ENCODE data around the gene SLC16A3. TPM values are rescaled to one million over a fixed set of nuclear protein-coding genes. Genes with fewer than 3 reads are reported as not detected.
A peak's percentile ranks its signal among the peaks of the same experiment; 100 is the strongest.

SLC16A3 gene
- total and polyA plus RNA-seq, 11 donors: 6.5 to 56.0 (median 12.9) TPM

DNA sequence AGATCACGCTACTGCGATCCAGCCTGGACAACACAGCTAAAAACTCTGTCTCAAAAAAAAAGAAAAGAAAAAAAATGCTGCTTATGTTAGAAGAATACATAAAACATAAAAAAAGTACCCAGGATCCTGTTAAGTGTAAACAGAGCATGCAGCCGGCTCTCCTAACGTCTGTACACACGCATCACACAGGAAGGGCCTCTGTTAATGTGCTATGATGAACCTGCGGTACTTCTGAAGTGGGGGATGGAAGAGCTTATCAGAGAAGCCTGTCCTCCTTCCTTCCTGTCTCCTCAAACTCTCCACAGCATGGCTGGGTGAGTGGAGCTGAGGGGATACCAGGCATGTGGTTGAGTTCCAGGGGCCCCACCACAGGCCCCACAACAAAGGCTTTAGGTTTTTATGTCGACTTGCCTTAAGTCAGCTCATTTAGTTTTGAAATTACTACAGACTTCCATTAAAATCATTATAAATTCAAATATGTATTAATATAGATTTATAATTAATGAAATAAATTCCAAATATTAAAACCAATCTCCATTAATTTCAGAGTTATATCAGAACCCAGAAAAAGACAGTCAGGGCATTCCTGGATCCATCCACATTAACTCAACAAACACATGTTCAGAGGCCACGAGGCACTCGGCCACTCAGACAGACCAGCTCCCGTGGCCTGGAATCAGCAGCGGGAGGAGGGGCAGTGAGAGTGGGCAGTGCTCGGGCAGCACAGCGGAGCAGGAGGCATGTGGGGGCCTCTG is 27.9 kb upstream of the SLC16A3 start:
- DNase-seq (no peak), ATAC-seq (no peak)
- H3K27ac ChIP-seq: peak overlapping the region in 1 of 12 donors; percentile 49
- H3K27me3 ChIP-seq: no peaks in the 10 kb centered on the region
- TF ChIP-seq POLR2A (IDR thresholded peaks at IDR 0.05): no peak
- TF ChIP-seq, protein P1, sequence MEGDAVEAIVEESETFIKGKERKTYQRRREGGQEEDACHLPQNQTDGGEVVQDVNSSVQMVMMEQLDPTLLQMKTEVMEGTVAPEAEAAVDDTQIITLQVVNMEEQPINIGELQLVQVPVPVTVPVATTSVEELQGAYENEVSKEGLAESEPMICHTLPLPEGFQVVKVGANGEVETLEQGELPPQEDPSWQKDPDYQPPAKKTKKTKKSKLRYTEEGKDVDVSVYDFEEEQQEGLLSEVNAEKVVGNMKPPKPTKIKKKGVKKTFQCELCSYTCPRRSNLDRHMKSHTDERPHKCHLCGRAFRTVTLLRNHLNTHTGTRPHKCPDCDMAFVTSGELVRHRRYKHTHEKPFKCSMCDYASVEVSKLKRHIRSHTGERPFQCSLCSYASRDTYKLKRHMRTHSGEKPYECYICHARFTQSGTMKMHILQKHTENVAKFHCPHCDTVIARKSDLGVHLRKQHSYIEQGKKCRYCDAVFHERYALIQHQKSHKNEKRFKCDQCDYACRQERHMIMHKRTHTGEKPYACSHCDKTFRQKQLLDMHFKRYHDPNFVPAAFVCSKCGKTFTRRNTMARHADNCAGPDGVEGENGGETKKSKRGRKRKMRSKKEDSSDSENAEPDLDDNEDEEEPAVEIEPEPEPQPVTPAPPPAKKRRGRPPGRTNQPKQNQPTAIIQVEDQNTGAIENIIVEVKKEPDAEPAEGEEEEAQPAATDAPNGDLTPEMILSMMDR (IDR thresholded peaks at IDR 0.05): no peak
- H3K4me3 ChIP-seq: no peak overlapping the region
- no peaks in the 10 kb centered on the region for H3K9me3 ChIP-seq
- intact Hi-C loops (cut with DNase I): loop anchor here in 4 of 10 donors (10.0 kb wide), 3 partner anchors 124 to 224 kb away; no protein-coding TSS in a partner anchor
- H3K4me1 ChIP-seq: peaks cover 0 to 12% (median 6%) of the 10 kb centered on the region in 12 donors
- peaks cover 0 to 27% (median 9%) of the 10 kb centered on the region in 9 donors for H3K36me3 ChIP-seq
- 84 to 93% (median 89%) methylated on average over 13 of the region's 13 CpGs for WGBS, 4 donors

DNA sequence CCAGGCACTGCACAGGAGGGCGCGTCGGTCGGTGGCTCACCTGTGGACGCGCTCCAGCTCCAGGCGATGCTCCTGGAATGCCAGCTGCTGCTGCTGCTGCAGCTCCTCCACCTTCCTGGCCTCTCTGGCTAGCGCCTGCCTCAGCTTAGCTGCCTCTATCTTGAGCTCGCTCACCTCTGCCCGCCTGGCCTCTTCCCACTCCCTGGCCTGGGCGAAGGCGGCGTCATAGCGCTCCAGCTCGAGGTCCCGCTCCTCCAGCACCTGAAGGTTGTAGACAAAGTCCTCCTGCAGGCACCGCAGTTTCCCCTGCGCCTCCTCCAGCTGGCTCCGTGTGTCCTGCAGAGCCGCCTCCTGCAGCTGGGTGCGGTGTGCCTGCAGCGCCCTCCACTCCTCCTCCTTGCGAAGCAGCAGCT is 27.3 kb upstream of the SLC16A3 start:
- WGBS, 4 donors: 86 to 96% (median 91%) methylated on average over 22 to 23 of the region's 23 CpGs
- DNase-seq: no peak

DNA sequence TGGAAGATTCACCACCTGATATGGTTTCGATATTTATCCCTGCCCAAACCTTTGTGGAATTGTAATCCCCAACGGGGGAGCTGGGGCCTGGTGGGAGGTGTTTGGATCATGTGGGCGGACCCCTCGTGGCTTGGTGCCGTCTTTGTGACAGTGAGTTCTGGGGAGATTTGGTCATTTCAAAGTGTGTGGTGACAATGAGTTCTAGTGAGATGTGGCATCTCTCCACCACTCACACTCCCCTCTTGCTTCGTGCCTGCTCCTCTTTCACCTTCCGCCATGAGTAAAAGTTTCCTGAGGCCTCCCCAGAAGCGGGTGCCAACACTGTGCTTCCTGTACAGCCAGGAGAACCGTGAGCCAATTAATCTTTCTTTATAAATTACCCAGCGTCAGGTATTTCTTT is 25.9 kb upstream of the SLC16A3 start:
- Histone ChIP-seq H3K4me1 (peaks cover 0 to 19% (median 8%) of the 10 kb centered on the region in 12 donors), H3K9me3 (no peaks in the 10 kb centered on the region), H3K27ac (no peak overlapping the region), H3K27me3 (no peaks in the 10 kb centered on the region), H3K4me3 (no peak overlapping the region), H3K36me3 (peaks cover 0 to 17% (median 0%) of the 10 kb centered on the region in 9 donors)
- no peak for TF ChIP-seq POLR2A (IDR thresholded peaks at IDR 0.05)
- WGBS, 4 donors: 76 to 81% (median 79%) methylated on average over 10 of the region's 10 CpGs
- no peak for ATAC-seq
- intact Hi-C loops (cut with DNase I): loop anchor here in 4 of 10 donors (10.0 kb wide), 3 partner anchors 122 to 222 kb away; no protein-coding TSS in a partner anchor
- no peak for DNase-seq

More for the DNA sequence above, 27.3 kb upstream of the SLC16A3 start:
- no peak for ATAC-seq
- no peaks in the 10 kb centered on the region for H3K9me3 ChIP-seq
- peaks cover 0 to 24% (median 9%) of the 10 kb centered on the region in 9 donors for H3K36me3 ChIP-seq
- H3K27me3 ChIP-seq: no peaks in the 10 kb centered on the region
- no peak overlapping the region for H3K4me3 ChIP-seq
- peaks cover 0 to 18% (median 8%) of the 10 kb centered on the region in 12 donors for H3K4me1 ChIP-seq
- no peak overlapping the region for H3K27ac ChIP-seq
- intact Hi-C loops (cut with DNase I): loop anchor here in 4 of 10 donors (10.0 kb wide), 3 partner anchors 123 to 223 kb away; no protein-coding TSS in a partner anchor
- TF ChIP-seq POLR2A (IDR thresholded peaks at IDR 0.05): no peak
- TF ChIP-seq, protein P1 (IDR thresholded peaks at IDR 0.05): no peak

DNA sequence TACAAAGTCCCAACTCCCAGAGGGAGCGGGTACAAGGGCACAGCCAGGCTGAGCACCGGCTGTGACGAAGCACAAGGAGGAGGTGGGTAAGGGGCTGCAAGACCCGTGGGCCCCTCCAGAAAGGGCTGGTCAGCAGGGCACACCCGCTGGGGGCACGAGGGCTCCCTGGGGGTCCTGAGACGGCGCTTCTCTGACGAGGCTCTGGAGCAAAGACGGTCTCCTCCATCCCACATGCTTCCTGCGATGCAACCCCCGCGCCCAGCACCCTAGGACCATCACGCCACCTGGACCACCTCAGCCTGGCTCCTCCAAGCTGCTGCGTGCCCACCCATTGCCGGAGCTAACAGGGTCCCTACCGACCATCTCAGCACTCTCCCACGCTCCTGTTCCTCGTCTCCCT is 24.9 kb upstream of the SLC16A3 start:
- ATAC-seq: no peak
- 88 to 90% (median 89%) methylated on average over 19 of the region's 19 CpGs for WGBS, 4 donors
- TF ChIP-seq, protein P1 (IDR thresholded peaks at IDR 0.05): no peak
- no peak for TF ChIP-seq POLR2A (IDR thresholded peaks at IDR 0.05)
- H3K9me3 ChIP-seq: no peaks in the 10 kb centered on the region
- intact Hi-C loops (cut with DNase I): loop anchor here in 5 of 10 donors (2.0 to 10.0 kb wide), 4 partner anchors 117 to 221 kb away; no protein-coding TSS in a partner anchor
- no peaks in the 10 kb centered on the region for H3K27me3 ChIP-seq
- H3K4me3 ChIP-seq: no peak overlapping the region
- no peak for DNase-seq
- peaks cover 0 to 14% (median 0%) of the 10 kb centered on the region in 9 donors for H3K36me3 ChIP-seq
- H3K27ac ChIP-seq: no peak overlapping the region
- peaks cover 0 to 19% (median 8%) of the 10 kb centered on the region in 12 donors for H3K4me1 ChIP-seq

Measured in heart left ventricle (tissue), 16 donors.